Heart left ventricle (tissue), 13 donors: Measurements from ENCODE around the gene TICRR.

Source experiments
- CTCF ChIP-seq, 12 donors: fragments of 200-600 bp; sonication (generic) in 4 of 12; IDR thresholded peaks; one replicate each; pipeline versions ENCODE4 v1.5.0 to v1.8.0; 2018 to 2022; ENCODE audit warnings: antibody characterized with exemption in 12 of 12, mild to moderate bottlenecking in 5 of 12
- POLR2A ChIP-seq, 2 donors: fragments of 450-650 bp; IDR thresholded peaks; one replicate each; pipeline ENCODE4 v1.6.1; 2017; ENCODE audit warnings: antibody characterized with exemption in 2 of 2, mild to moderate bottlenecking in 2 of 2, moderate library complexity in 2 of 2
- donor health status: ischemic (EF 13 %, LVEDD 7.1; RV severe dilation, severe dysfunction).
- donor health status: DM: no; HTN: yes; CAD: no.
- donor health status: DM: no; HTN: no; CAD: no.
- donor health status: ischemic (EF 25% LVEDD 6.9; RV normal size, moderate dysfunction).
- donor health status: ischemic (EF 25% LVEDD 5.7; RV mildly dilated, moderate dysfunction).
- donor health status: ischemic (EF 35%, LVEDD 5.7; RV mildly dilated, moderate dysfunction).
- donor health status: nonischemic (EF 11% LVEDD 7.7; RV severe dilation, severe dysfunction).
- donor health status: DM: yes; HTN: yes; CAD: no.
- donor health status: PGD.
- donor health status: ischemic (EF 29% LVEDD 5.4; RV normal size, mild dysfunction).
- donor health status: nonischemic (EF 23%, LVEDD 6.1; RV moderate dilation, normal function).

GRCh38 chr15:89670971-89671560 is 95.8 kb downstream of the TICRR start:
- no peak for TF ChIP-seq CTCF (IDR thresholded peaks at IDR 0.05)
- TF ChIP-seq POLR2A (IDR thresholded peaks at IDR 0.05), result no peak
